Calu3 (cell line): ENCODE measurements around the gene VPS8. TPM values are rescaled to one million over a fixed set of nuclear protein-coding genes. Genes with fewer than 3 reads are reported as not detected.

Experiments used
- BruUV-seq: library from RNA; stranded (reverse); fragments of 400-500 nt; replicated peaks from 2 replicates; lab custom pipeline; 2021; lab: Mats Ljungman, UMichigan
- CTCF ChIA-PET: fragments of 300-600 bp; sonication (Branson Sonifier 250); formaldehyde crosslinking; loops from one replicate; lab custom pipeline; 2022; ENCODE audit warnings: antibody characterized with exemption; lab: Charles Lee
- DNase-seq: peaks from one replicate; pipeline ENCODE4 v3.0.0; 2022
- H3K27ac Mint-ChIP-seq: one replicate; pipeline ENCODE4 v1.8.0; 2022; ENCODE audit warnings: mixed read lengths; ENCODE audit not compliant: unreplicated experiment
- H3K27me3 Mint-ChIP-seq: one replicate; pipeline ENCODE4 v1.8.0; 2022; ENCODE audit warnings: mixed read lengths; ENCODE audit not compliant: unreplicated experiment
- H3K36me3 Mint-ChIP-seq: one replicate; pipeline ENCODE4 v1.8.0; 2022; ENCODE audit warnings: mild to moderate bottlenecking, moderate library complexity, mixed read lengths; ENCODE audit not compliant: insufficient read depth, unreplicated experiment
- H3K4me1 Mint-ChIP-seq: one replicate; pipeline ENCODE4 v1.8.0; 2022; ENCODE audit warnings: mild to moderate bottlenecking, low read depth, mixed read lengths; ENCODE audit not compliant: unreplicated experiment
- H3K4me3 Mint-ChIP-seq: one replicate; pipeline ENCODE4 v1.8.0; 2022; ENCODE audit warnings: mild to moderate bottlenecking, low read depth, moderate library complexity, mixed read lengths; ENCODE audit not compliant: unreplicated experiment
- H3K9me3 Mint-ChIP-seq: one replicate; pipeline ENCODE4 v1.8.0; 2022; ENCODE audit warnings: low read depth, mixed read lengths; ENCODE audit not compliant: unreplicated experiment
- CTCF ChIP-seq: fragments of 200-600 bp; IDR thresholded peaks from one replicate; pipeline ENCODE4 v1.8.0; 2022; ENCODE audit warnings: antibody characterized with exemption; ENCODE audit not compliant: unreplicated experiment
- intact Hi-C: fragments of 100-400 bp; cut with micrococcal nuclease; formaldehyde crosslinking; loops from one replicate; pipeline ENCODE4 v1.10.0; 2022; ENCODE audit not compliant: unreplicated experiment
- total RNA-seq: library from RNA; stranded (reverse); gene quantifications from 2 replicates; pipeline ENCODE4 v1.2.3, GENCODE V29; 2022

The VPS8 gene
- total RNA-seq, 1 experiment from 2014 or later = 62.5 TPM

DNA sequence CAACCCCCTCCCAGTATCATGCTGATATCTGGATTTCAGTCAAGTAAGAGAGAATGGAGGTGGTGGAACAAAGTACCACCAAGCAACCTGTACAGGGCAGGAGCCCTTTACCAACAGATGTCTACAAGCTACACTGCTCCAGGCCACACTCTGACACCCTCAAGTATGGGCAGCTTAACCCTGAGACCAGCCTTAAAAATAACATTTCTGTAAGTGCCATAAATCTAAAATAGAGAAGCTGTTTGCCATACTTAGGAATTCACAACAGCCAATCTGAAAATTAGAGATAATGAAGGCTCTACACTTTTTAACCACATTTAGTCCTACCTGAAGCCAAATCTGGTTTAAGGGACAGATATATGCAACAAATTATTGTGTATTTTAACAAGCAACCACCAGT is 281.1 kb downstream of the VPS8 start:
- H3K9me3 Mint-ChIP-seq = no peaks in the 10 kb centered on the region
- H3K27ac Mint-ChIP-seq = no peak overlapping the region
- intact Hi-C loops = no loop called here
- H3K4me1 Mint-ChIP-seq = no peaks in the 10 kb centered on the region
- no peak overlapping the region for H3K4me3 Mint-ChIP-seq
- DNase-seq = no peak
- no peaks in the 10 kb centered on the region for H3K36me3 Mint-ChIP-seq
- TF ChIP-seq CTCF = no peak
- BruUV-seq = no TSS peak
- peaks cover 60% of the 10 kb centered on the region for H3K27me3 Mint-ChIP-seq
- CTCF ChIA-PET = interaction anchor here (1.0 kb wide), 1 partner anchor 11 kb away, joined by 3 read pairs; no protein-coding TSS in a partner anchor

- H3K4me1 Mint-ChIP-seq = no peaks in the 10 kb centered on the region
- CTCF ChIA-PET = interaction anchor here (0.7 kb wide), 1 partner anchor 281 kb away, joined by 3 read pairs; no protein-coding TSS in a partner anchor
- H3K27me3 Mint-ChIP-seq = peaks cover 76% of the 10 kb centered on the region
- no peak for TF ChIP-seq CTCF
- H3K9me3 Mint-ChIP-seq = no peaks in the 10 kb centered on the region
- no TSS peak for BruUV-seq
- no peaks in the 10 kb centered on the region for H3K36me3 Mint-ChIP-seq
- intact Hi-C loops = no loop called here
- H3K27ac Mint-ChIP-seq = no peak overlapping the region
- no peak for DNase-seq
- no peak overlapping the region for H3K4me3 Mint-ChIP-seq
Measured at GRCh38 chr3:185094697-185095096, 282.7 kb downstream of the VPS8 start.

Other genes with a start within 250 kb of the VPS8 start
- gene MAGEF1, start 100.1 kb upstream of the VPS8 start, total RNA-seq = 57.9 and 63.9 TPM in 2 replicates